NB4 (cell line): ENCODE data around the gene STC2.

Experiments used
- DNase-seq: peaks from one replicate; pipeline ENCODE4 v3.0.0; 2010; ENCODE audit warnings: low read depth
- H3K4me3 ChIP-seq: one replicate; pipeline ENCODE4 v1.5.1; 2011; ENCODE audit warnings: mild to moderate bottlenecking, low read depth, low read length, moderate library complexity
- MYC ChIP-seq: IDR thresholded peaks from 2 replicates; pipeline ENCODE4 v1.6.1; 2011; ENCODE audit warnings: low read depth, low read length
- POLR2A ChIP-seq: IDR thresholded peaks from 2 replicates; pipeline ENCODE4 v1.6.1; 2011; ENCODE audit warnings: mild to moderate bottlenecking; ENCODE audit not compliant: insufficient read length; ENCODE audit errors: extremely low read depth
- TF ChIP-seq, protein P1 (sequence below): IDR thresholded peaks from 2 replicates; pipeline ENCODE4 v1.6.1; 2011; ENCODE audit warnings: low read depth, low read length
- TF ChIP-seq, protein P2 (sequence below): IDR thresholded peaks from one replicate; pipeline ENCODE4 v1.5.1; 2012; ENCODE audit warnings: low read depth, low read length

The STC2 gene

DNA sequence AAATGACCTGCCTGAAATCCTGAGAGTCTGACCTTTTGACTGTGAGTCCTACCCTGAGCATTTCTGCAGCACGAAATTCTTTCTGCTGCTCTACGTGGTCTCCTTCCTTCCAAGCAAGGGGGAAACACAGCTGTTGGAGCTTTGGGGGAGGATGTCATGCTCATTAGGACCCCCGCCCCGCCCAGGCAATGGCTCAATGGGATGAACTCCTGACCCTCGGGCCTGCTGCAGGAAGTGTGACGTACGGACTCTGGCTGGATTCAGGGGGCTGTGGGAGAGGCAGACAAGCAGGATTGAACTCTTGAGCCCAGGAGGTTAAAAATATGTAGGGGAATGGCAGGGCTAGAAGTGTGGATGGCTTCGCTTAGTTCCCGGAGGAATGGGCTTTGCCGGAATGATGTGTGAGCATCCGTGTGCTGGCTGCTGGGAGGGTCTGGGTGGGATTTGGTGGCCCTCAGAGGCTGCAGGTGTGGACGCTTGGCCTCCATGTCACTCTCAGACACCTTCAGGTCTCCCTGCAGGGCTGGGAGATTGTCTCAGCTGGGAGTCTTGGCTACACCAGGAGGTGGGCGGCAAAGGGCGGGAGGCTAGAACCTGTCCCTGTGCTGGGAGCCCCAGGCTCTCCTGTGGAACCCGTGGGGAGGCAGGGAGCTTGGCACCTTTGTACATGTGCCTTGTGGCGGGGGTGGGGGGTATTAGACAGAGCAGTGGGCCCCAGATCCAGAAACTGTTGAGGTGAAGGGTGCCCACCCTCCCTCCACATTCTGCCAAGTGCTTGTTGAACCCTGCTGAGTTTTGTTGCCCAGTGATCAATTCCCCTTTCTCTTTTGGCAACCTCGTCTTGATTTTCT is 26.3 kb downstream of the STC2 start:
- no peak for DNase-seq
- no peak overlapping the region for H3K4me3 ChIP-seq
- TF ChIP-seq, protein P1, sequence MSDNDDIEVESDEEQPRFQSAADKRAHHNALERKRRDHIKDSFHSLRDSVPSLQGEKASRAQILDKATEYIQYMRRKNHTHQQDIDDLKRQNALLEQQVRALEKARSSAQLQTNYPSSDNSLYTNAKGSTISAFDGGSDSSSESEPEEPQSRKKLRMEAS, result no peak
- TF ChIP-seq MYC (no peak), POLR2A (no peak)
- TF ChIP-seq, protein P2, sequence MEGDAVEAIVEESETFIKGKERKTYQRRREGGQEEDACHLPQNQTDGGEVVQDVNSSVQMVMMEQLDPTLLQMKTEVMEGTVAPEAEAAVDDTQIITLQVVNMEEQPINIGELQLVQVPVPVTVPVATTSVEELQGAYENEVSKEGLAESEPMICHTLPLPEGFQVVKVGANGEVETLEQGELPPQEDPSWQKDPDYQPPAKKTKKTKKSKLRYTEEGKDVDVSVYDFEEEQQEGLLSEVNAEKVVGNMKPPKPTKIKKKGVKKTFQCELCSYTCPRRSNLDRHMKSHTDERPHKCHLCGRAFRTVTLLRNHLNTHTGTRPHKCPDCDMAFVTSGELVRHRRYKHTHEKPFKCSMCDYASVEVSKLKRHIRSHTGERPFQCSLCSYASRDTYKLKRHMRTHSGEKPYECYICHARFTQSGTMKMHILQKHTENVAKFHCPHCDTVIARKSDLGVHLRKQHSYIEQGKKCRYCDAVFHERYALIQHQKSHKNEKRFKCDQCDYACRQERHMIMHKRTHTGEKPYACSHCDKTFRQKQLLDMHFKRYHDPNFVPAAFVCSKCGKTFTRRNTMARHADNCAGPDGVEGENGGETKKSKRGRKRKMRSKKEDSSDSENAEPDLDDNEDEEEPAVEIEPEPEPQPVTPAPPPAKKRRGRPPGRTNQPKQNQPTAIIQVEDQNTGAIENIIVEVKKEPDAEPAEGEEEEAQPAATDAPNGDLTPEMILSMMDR, result no peak

DNA sequence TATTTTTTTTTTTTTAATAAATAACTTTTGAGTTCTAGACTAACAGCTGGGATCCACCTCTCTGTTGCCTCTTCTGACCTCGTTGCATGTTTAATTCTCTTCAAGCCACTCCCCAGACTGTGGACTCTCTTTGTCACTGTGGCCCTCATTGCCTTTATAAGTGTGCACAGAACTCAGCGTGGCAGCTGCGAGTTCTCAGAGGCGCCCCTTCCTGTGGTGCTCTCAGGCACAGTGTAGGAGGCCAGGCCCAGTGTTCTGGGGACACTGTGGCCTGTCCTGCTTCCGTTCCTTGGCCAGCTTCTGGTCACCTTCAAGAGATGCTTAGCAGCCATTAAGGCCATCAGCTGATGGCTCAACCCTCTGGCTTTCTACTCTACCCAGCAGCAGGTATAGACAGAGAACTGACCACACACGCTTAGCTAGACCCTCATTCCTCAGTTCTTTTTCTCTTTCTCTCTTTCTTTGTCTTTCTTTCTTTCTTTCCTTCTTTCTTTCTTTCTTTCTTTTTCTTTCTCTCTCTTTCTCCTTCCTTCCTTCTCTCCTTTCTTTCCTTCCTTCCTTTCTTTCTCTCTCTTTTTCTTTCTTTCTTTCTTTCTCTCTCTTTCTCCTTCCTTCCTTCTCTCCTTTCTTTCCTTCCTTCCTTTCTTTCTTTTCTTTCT is 27.7 kb downstream of the STC2 start:
- no peak for DNase-seq
- no peak for TF ChIP-seq POLR2A
- TF ChIP-seq, protein P1, result no peak

DNA sequence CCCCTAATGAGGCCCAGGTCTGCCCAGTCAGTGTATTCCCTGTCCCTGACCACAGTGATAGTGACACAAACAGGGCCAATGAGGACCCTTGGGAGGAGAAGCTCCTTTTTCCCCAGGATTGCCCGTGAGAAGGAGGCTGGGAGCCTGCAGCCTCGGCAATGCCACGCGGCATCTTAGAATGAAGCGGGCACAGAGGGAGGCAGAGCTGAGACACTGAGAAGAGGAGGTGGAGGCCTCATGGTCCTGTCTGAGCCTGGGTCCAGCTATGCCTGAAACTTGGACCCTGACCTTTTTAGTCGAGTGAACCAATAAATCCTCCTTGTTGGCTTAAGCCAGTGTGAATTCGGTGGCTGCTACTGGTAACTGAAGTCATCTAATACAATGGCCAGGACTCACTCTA is 28.4 kb downstream of the STC2 start:
- TF ChIP-seq POLR2A (no peak), MYC (no peak)
- no peak for DNase-seq

More for the DNA sequence above, 27.7 kb downstream of the STC2 start:
- H3K4me3 ChIP-seq, result no peak overlapping the region

DNA sequence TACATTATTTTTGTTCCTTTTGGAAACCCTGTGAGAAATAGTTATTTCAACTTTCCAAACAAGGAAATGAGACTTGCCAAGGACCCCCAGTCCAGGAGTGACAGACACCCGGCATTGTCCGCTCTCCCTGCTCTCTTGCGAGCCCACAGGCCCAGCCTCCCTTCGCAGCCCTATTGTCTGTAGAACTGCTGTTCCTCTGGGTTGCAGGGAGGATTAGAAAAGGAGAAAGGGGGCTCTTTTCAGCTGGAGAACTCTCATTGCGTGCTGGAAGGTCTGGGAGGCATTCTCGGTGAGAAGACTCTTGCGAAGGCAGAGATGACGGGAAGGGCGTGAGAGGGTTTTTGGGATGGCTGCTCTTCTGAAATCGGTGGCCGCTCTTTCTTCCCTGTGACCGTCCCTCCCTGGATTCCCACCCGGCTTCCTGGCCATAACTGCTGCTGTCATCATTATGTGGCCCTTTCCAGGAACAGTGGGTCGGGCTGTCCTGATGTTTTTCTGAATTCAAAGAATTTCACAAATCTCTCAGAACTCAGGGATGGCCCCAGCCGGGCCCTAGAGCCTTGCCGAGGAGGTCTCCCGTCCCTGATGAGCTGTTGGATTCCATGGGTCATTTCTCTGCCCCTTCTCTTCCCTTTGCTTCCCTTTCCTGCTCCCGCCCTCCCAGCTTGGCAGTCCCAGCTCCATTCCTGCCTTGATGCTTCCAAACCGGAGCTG is 29.8 kb downstream of the STC2 start:
- TF ChIP-seq MYC (no peak), POLR2A (no peak)
- TF ChIP-seq, protein P1, result no peak
- TF ChIP-seq, protein P2, result no peak
- H3K4me3 ChIP-seq, result no peak overlapping the region
- no peak for DNase-seq

More for the DNA sequence above, 28.4 kb downstream of the STC2 start:
- no peak overlapping the region for H3K4me3 ChIP-seq

DNA sequence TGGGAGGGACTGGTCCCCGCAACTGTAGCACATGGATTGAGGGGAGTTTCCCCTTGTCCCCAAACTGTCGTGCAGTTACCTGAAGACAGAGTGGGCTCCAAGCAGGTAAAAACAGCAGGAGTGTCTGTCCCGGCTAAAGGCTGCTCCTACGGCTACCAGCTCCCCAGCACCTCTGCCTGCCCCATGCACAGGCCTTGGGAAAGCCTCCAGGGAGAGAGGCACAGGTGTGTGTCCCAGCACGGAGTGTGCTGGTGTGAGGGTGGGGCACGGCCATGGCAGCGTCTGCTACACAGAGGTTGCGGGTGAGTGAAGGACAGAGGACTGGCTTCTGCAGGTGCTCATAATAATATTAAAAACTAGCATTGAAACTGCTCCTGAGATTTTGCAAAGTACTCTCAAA is 30.4 kb downstream of the STC2 start:
- no peak overlapping the region for H3K4me3 ChIP-seq
- no peak for DNase-seq
- TF ChIP-seq, protein P1, result no peak
- no peak for TF ChIP-seq MYC

DNA sequence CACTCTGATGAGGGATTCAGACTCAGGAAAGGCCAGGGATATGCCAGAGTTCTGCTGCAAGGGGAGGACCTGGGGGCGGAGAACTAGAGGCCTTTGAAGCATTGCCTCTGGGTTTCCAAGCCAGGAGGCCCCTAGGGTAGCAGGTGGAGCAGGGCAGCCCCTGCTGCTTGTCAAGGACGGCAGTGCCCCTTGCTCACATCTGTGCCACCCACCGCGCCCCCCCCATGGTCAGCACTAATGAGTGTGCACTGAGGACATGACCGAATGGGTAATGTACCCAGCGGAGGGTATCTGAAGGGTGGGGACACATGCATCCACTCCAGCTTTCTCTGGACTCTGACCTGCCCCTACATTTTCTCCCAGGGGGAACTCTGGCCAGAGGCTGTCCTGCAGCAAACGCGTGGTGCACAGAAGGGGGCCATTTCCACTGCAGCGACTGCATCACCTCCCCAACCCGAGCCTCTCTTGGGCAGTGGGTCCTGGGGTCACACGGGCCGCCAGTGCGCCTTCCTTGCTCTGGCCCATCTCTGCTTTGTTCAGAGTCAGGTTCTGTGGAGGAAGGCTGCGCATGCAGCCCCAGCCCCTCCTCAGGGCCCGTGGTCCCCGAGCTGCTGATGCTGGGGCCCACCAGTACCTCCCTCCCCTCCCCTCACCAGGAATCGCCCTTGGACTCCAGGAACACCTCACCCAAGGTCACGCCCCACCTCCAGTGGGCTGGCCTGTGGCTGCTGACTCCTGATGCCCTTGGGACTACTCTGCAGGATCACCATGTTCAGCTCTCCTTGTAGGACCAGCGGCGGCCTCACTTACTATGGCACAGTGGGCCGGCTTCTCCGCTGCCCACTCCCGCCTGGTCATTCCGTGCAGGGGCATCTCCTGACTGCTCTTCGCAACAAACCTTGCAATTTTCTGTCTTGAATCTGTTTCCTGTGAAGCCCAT is 31.2 kb downstream of the STC2 start:
- TF ChIP-seq, protein P2, result no peak
- TF ChIP-seq POLR2A (no peak), MYC (no peak)
- TF ChIP-seq, protein P1, result no peak
- DNase-seq, result no peak
- no peak overlapping the region for H3K4me3 ChIP-seq
